HCT116 (cell line): Measurements from ENCODE around the gene MYCBP2. TPM values are rescaled to one million over a fixed set of nuclear protein-coding genes. Genes with fewer than 3 reads are reported as not detected.

Source experiments
- ATAC-seq: fragments of 200-7000 bp; cut with Tn5 transposase; 2 replicates; pipeline ENCODE4 v1.9.1; 2020; ENCODE audit warnings: mild to moderate bottlenecking, moderate library complexity
- BruUV-seq: library from RNA; stranded (reverse); fragments of 400-500 nt; replicated peaks from 2 replicates; lab custom pipeline; 2021; lab: Mats Ljungman, UMichigan
- CTCF ChIA-PET: fragments of 300-600 bp; sonication (Branson Sonifier 250); formaldehyde crosslinking; loops from one replicate; lab custom pipeline; 2021; ENCODE audit warnings: antibody characterized with exemption; lab: Charles Lee
- POLR2A ChIA-PET: fragments of 300-600, 350-600 bp; sonication (Branson Sonifier 250); formaldehyde crosslinking; loops from one replicate; lab custom pipeline; 2021; ENCODE audit warnings: antibody characterized with exemption; lab: Charles Lee
- RAD21 ChIA-PET, 2 experiments: fragments of 300-600 bp; sonication (Branson Sonifier 250); formaldehyde crosslinking; loops; one replicate each; lab custom pipeline; 2023; ENCODE audit warnings: low total read pairs in 2 of 2; ENCODE audit not compliant: uncharacterized antibody in 2 of 2, unreplicated experiment in 2 of 2, low non-redundant PET in 1 of 2; lab: Charles Lee
- DNase-seq: peaks from one replicate; pipeline ENCODE4 v3.0.0-alpha.2; 2010; ENCODE audit warnings: low read depth, low spot score
- H2AFZ ChIP-seq: fragments of 200-600 bp; shearing (Covaris generic), sonication (generic); 2 replicates; pipeline ENCODE4 v1.6.1; 2017; ENCODE audit warnings: low read depth, mixed run types, mixed read lengths, antibody characterized with exemption, low read length; ENCODE audit not compliant: poor library complexity, severe bottlenecking
- H3K27ac ChIP-seq: 2 replicates; pipeline ENCODE4 v1.5.1; 2012; ENCODE audit warnings: low read depth, low read length
- H3K27me3 ChIP-seq: fragments of 200-600 bp; sonication (generic); 2 replicates; pipeline ENCODE4 v1.6.1; 2016; ENCODE audit warnings: mixed run types, low read length, mixed read lengths; ENCODE audit not compliant: insufficient read depth
- H3K36me3 ChIP-seq, 2 experiments: fragments of 200-500 bp in 1 of 2; fragments of 200-600 bp in 1 of 2; sonication (Bioruptor generic) in 1 of 2; sonication (generic) in 1 of 2; 2 replicates each; pipeline versions ENCODE4 v1.5.1 to v1.6.1; 2014 to 2016; ENCODE audit warnings: low read length in 2 of 2, inconsistent platforms in 1 of 2, mixed read lengths in 1 of 2, mixed run types in 1 of 2; ENCODE audit not compliant: insufficient read depth in 2 of 2, control insufficient read depth in 1 of 2
- H3K4me1 ChIP-seq, 2 experiments: fragments of 200-600 bp in 1 of 2; sonication (generic) in 1 of 2; 2 replicates each; pipeline versions ENCODE4 v1.5.1 to v1.6.1; 2012 to 2017; ENCODE audit warnings: low read length in 2 of 2, inconsistent platforms in 1 of 2, mild to moderate bottlenecking in 1 of 2, mixed read lengths in 1 of 2, mixed run types in 1 of 2, moderate library complexity in 1 of 2; ENCODE audit not compliant: insufficient read depth in 2 of 2, control insufficient read depth in 1 of 2
- H3K4me2 ChIP-seq: fragments of 200-600 bp; sonication (generic); 2 replicates; pipeline ENCODE4 v1.6.1; 2017; ENCODE audit warnings: mixed run types, low read length, mixed read lengths
- H3K4me3 ChIP-seq, 2 experiments: fragments of 200-600 bp in 1 of 2; sonication (generic) in 1 of 2; replicated peaks in 1 of 2; 2 replicates each; pipeline ENCODE4 v1.5.1; 2011 to 2016; ENCODE audit warnings: low read length in 2 of 2, control low read depth in 1 of 2, low read depth in 1 of 2, mild to moderate bottlenecking in 1 of 2, mixed read lengths in 1 of 2, mixed run types in 1 of 2
- H3K79me2 ChIP-seq: fragments of 200-600 bp; sonication (generic); 2 replicates; pipeline ENCODE4 v1.6.1; 2017; ENCODE audit warnings: mild to moderate bottlenecking, mixed run types, low read length, moderate library complexity, mixed read lengths; ENCODE audit not compliant: insufficient read depth
- H3K9ac ChIP-seq: fragments of 200-600 bp; sonication (generic); 2 replicates; pipeline ENCODE4 v1.6.1; 2016; ENCODE audit warnings: low read length, mixed read lengths
- H3K9me2 ChIP-seq: fragments of 200-600 bp; sonication (generic), shearing (Covaris generic); 2 replicates; pipeline ENCODE4 v1.6.1; 2017; ENCODE audit warnings: mixed run types, mild to moderate bottlenecking, moderate library complexity; ENCODE audit not compliant: insufficient read depth
- H3K9me3 ChIP-seq, 2 experiments: fragments of 200-500 bp in 1 of 2; fragments of 200-600 bp in 1 of 2; sonication (Bioruptor generic) in 1 of 2; sonication (generic) in 1 of 2; 2 replicates each; pipeline ENCODE4 v1.6.1; 2014 to 2017; ENCODE audit warnings: low read length in 2 of 2, mixed read lengths in 2 of 2, inconsistent platforms in 1 of 2, low read depth in 1 of 2, mild to moderate bottlenecking in 1 of 2, mixed run types in 1 of 2, moderate library complexity in 1 of 2; ENCODE audit not compliant: control insufficient read depth in 1 of 2, insufficient read depth in 1 of 2
- H4K20me1 ChIP-seq: fragments of 200-600 bp; sonication (generic), shearing (Covaris generic); 2 replicates; pipeline ENCODE4 v1.6.1; 2017; ENCODE audit warnings: mixed run types, mild to moderate bottlenecking, moderate library complexity; ENCODE audit not compliant: insufficient read depth
- EGR1 ChIP-seq: IDR thresholded peaks from 2 replicates; pipeline ENCODE4 v1.6.1; 2012; ENCODE audit warnings: low read depth
- ELF1 ChIP-seq: IDR thresholded peaks from 2 replicates; pipeline ENCODE4 v1.6.1; 2012; ENCODE audit warnings: low read depth, borderline replicate concordance
- JUND ChIP-seq: IDR thresholded peaks from 2 replicates; pipeline ENCODE4 v1.6.1; 2012
- RAD21 ChIP-seq: IDR thresholded peaks from 2 replicates; pipeline ENCODE4 v1.6.1; 2012; ENCODE audit warnings: low read depth, mild to moderate bottlenecking
- SRF ChIP-seq: IDR thresholded peaks from 2 replicates; pipeline ENCODE4 v1.6.1; 2012; ENCODE audit warnings: low read depth
- TCF7L2 ChIP-seq: IDR thresholded peaks from 2 replicates; pipeline ENCODE4 v1.7.0; 2011; ENCODE audit warnings: borderline replicate concordance, inconsistent platforms; ENCODE audit not compliant: insufficient read depth, insufficient read length; ENCODE audit errors: extremely low read depth
- intact Hi-C: fragments of 100-400 bp; cut with micrococcal nuclease; formaldehyde crosslinking; loops from 2 replicates; pipeline ENCODE4 v1.10.0; 2022
- total RNA-seq: library from RNA; stranded (reverse); gene quantifications from one replicate; pipeline ENCODE4 v1.2.1, GENCODE V29; 2021; ENCODE audit not compliant: unreplicated experiment
- TF ChIP-seq, protein P1 (sequence below): IDR thresholded peaks from 2 replicates; pipeline ENCODE4 v1.6.1; 2012; ENCODE audit warnings: low read depth
- TF ChIP-seq, protein P2 (sequence below), 3 experiments: fragments of 200-600 bp in 1 of 3; sonication (generic) in 1 of 3; IDR thresholded peaks in 2 of 3; conservative IDR thresholded peaks in 1 of 3; 2 replicates each; pipeline ENCODE4 v1.5.1; 2012 to 2017; ENCODE audit warnings: low read depth in 2 of 3, low read length in 2 of 3, antibody characterized with exemption in 1 of 3, borderline replicate concordance in 1 of 3, control low read depth in 1 of 3, mild to moderate bottlenecking in 1 of 3, mixed read lengths in 1 of 3, mixed run types in 1 of 3, moderate library complexity in 1 of 3; ENCODE audit not compliant: insufficient read depth in 1 of 3
- TF ChIP-seq, protein P3 (sequence below): IDR thresholded peaks from 2 replicates; pipeline ENCODE4 v1.6.1; 2012
- TF ChIP-seq, protein P4 (sequence below): IDR thresholded peaks from 2 replicates; pipeline ENCODE4 v1.6.1; 2011; ENCODE audit warnings: mild to moderate bottlenecking, low read length, moderate library complexity; ENCODE audit not compliant: insufficient replicate concordance; ENCODE audit errors: extremely low read depth

MYCBP2 gene
- total RNA-seq, 1 experiment from 2014 or later: 48.5 TPM

DNA sequence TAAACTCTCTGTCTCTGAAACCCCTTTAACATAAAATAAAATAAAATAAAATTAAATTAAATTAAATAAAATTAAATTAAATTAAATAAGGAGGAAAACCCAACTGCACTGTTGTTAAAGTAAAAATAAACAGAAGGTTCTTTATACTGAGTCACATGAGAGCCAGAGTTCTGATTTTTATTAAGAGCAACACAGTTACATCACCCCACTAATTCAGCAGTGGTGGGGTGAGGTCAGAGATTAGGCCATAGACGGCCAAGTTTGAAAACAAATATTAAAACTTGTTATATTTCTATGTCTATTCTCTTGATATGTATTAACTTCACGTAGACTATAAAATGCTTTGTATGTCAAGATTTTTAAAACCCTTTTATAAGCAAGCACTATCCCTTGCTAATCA, 59.5 kb downstream of the MYCBP2 start:
- no peak overlapping the region for H3K4me2 ChIP-seq
- no peak overlapping the region for H3K4me3 ChIP-seq
- no peaks in the 10 kb centered on the region for H3K9me3 ChIP-seq
- no peaks in the 10 kb centered on the region for H3K9me2 ChIP-seq
- intact Hi-C loops: no loop called here
- H3K79me2 ChIP-seq: no peaks in the 10 kb centered on the region
- POLR2A ChIA-PET: no interaction called here
- no peaks in the 10 kb centered on the region for H3K4me1 ChIP-seq
- BruUV-seq: no TSS peak
- CTCF ChIA-PET: no interaction called here
- H3K27me3 ChIP-seq: no peaks in the 10 kb centered on the region
- H3K36me3 ChIP-seq: 0 out of 4 replicates have a peak, but pooled peaks cover 7 to 10% of the 10 kb centered on the region in 2 experiments
- H3K9ac ChIP-seq: no peak overlapping the region
- RAD21 ChIA-PET: no interaction called here
- DNase-seq (no peak), ATAC-seq (no peak)
- H4K20me1 ChIP-seq: no peaks in the 10 kb centered on the region
- TF ChIP-seq RAD21 (no peak), TCF7L2 (no peak), JUND (no peak), ELF1 (no peak), SRF (no peak), EGR1 (no peak)
- TF ChIP-seq, protein P1, sequence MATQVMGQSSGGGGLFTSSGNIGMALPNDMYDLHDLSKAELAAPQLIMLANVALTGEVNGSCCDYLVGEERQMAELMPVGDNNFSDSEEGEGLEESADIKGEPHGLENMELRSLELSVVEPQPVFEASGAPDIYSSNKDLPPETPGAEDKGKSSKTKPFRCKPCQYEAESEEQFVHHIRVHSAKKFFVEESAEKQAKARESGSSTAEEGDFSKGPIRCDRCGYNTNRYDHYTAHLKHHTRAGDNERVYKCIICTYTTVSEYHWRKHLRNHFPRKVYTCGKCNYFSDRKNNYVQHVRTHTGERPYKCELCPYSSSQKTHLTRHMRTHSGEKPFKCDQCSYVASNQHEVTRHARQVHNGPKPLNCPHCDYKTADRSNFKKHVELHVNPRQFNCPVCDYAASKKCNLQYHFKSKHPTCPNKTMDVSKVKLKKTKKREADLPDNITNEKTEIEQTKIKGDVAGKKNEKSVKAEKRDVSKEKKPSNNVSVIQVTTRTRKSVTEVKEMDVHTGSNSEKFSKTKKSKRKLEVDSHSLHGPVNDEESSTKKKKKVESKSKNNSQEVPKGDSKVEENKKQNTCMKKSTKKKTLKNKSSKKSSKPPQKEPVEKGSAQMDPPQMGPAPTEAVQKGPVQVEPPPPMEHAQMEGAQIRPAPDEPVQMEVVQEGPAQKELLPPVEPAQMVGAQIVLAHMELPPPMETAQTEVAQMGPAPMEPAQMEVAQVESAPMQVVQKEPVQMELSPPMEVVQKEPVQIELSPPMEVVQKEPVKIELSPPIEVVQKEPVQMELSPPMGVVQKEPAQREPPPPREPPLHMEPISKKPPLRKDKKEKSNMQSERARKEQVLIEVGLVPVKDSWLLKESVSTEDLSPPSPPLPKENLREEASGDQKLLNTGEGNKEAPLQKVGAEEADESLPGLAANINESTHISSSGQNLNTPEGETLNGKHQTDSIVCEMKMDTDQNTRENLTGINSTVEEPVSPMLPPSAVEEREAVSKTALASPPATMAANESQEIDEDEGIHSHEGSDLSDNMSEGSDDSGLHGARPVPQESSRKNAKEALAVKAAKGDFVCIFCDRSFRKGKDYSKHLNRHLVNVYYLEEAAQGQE: no peak
- TF ChIP-seq, protein P2, sequence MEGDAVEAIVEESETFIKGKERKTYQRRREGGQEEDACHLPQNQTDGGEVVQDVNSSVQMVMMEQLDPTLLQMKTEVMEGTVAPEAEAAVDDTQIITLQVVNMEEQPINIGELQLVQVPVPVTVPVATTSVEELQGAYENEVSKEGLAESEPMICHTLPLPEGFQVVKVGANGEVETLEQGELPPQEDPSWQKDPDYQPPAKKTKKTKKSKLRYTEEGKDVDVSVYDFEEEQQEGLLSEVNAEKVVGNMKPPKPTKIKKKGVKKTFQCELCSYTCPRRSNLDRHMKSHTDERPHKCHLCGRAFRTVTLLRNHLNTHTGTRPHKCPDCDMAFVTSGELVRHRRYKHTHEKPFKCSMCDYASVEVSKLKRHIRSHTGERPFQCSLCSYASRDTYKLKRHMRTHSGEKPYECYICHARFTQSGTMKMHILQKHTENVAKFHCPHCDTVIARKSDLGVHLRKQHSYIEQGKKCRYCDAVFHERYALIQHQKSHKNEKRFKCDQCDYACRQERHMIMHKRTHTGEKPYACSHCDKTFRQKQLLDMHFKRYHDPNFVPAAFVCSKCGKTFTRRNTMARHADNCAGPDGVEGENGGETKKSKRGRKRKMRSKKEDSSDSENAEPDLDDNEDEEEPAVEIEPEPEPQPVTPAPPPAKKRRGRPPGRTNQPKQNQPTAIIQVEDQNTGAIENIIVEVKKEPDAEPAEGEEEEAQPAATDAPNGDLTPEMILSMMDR (IDR thresholded peaks at IDR 0.05 in 2 of 3, conservative IDR thresholded peaks at IDR 0.05 in 1 of 3; ENCODE audit: borderline replicate concordance in 1 of 3, insufficient read depth in 1 of 3, low read depth in 2 of 3, low read length in 2 of 3): no peak
- TF ChIP-seq, protein P3, sequence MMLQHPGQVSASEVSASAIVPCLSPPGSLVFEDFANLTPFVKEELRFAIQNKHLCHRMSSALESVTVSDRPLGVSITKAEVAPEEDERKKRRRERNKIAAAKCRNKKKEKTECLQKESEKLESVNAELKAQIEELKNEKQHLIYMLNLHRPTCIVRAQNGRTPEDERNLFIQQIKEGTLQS: no peak
- TF ChIP-seq, protein P4, sequence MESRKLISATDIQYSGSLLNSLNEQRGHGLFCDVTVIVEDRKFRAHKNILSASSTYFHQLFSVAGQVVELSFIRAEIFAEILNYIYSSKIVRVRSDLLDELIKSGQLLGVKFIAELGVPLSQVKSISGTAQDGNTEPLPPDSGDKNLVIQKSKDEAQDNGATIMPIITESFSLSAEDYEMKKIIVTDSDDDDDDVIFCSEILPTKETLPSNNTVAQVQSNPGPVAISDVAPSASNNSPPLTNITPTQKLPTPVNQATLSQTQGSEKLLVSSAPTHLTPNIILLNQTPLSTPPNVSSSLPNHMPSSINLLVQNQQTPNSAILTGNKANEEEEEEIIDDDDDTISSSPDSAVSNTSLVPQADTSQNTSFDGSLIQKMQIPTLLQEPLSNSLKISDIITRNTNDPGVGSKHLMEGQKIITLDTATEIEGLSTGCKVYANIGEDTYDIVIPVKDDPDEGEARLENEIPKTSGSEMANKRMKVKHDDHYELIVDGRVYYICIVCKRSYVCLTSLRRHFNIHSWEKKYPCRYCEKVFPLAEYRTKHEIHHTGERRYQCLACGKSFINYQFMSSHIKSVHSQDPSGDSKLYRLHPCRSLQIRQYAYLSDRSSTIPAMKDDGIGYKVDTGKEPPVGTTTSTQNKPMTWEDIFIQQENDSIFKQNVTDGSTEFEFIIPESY: no peak
- no peak overlapping the region for H2AFZ ChIP-seq
- H3K27ac ChIP-seq: no peak overlapping the region
